PC-3 (cell line): Measurements from ENCODE around the gene KRT5. TPM values are rescaled to one million over a fixed set of nuclear protein-coding genes. Genes with fewer than 3 reads are reported as not detected.
A peak's percentile ranks its signal among the peaks of the same experiment; 100 is the strongest.

ENCODE experiments used
- ATAC-seq: fragments of 200-7000 bp; cut with Tn5 transposase; 2 replicates; pipeline ENCODE4 v1.9.1; 2020; ENCODE audit warnings: mild to moderate bottlenecking, moderate library complexity
- BruUV-seq: library from RNA; stranded (reverse); fragments of 400-500 nt; replicated peaks from 2 replicates; lab custom pipeline; 2021; lab: Mats Ljungman, UMichigan
- CTCF ChIA-PET: fragments of 300-600 bp; sonication (Branson Sonifier 250); formaldehyde crosslinking; loops from one replicate; lab custom pipeline; 2022; ENCODE audit warnings: antibody characterized with exemption; lab: Charles Lee
- POLR2A ChIA-PET: fragments of 300-600 bp; sonication (Branson Sonifier 250); formaldehyde crosslinking; loops from one replicate; lab custom pipeline; 2022; ENCODE audit warnings: antibody characterized with exemption; ENCODE audit not compliant: unreplicated experiment; lab: Charles Lee
- DNase-seq: peaks from one replicate; pipeline ENCODE4 v3.0.0-alpha.2; 2015
- H2AFZ ChIP-seq: fragments of 300-600 bp; sonication (generic); 2 replicates; pipeline ENCODE4 v1.6.0; 2016; ENCODE audit warnings: antibody characterized with exemption, low read length
- H3F3A ChIP-seq: fragments of 300-600 bp; sonication (generic); one replicate; pipeline ENCODE4 v1.6.0; 2017; ENCODE audit warnings: antibody characterized with exemption, low read length, control low read depth, mild to moderate bottlenecking; ENCODE audit not compliant: unreplicated experiment
- H3K27ac ChIP-seq: fragments of 300-600 bp; sonication (generic); 2 replicates; pipeline ENCODE4 v1.5.1; 2016; ENCODE audit warnings: mild to moderate bottlenecking, low read length
- H3K27me3 ChIP-seq: fragments of 300-600 bp; sonication (generic); 2 replicates; pipeline ENCODE4 v1.6.1; 2016; ENCODE audit warnings: low read length, mixed read lengths
- H3K36me3 ChIP-seq: fragments of 300-600 bp; sonication (generic); 2 replicates; pipeline ENCODE4 v1.6.1; 2016; ENCODE audit warnings: low read depth, mixed run types, low read length, mixed read lengths
- H3K4me1 ChIP-seq: fragments of 300-600 bp; sonication (generic); 2 replicates; pipeline ENCODE4 v1.5.1; 2016; ENCODE audit warnings: low read length; ENCODE audit not compliant: insufficient read depth
- H3K4me2 ChIP-seq: fragments of 300-600 bp; sonication (generic); 2 replicates; pipeline ENCODE4 v1.6.0; 2016; ENCODE audit warnings: low read length
- H3K4me3 ChIP-seq: fragments of 300-600 bp; sonication (generic); 2 replicates; pipeline ENCODE4 v1.5.1; 2016; ENCODE audit warnings: mild to moderate bottlenecking, low read length, mixed read lengths
- H3K79me2 ChIP-seq: fragments of 300-600 bp; sonication (generic); 2 replicates; pipeline ENCODE4 v1.6.1; 2017; ENCODE audit warnings: low read length, mixed read lengths
- H3K9ac ChIP-seq: fragments of 300-600 bp; sonication (generic); 2 replicates; pipeline ENCODE4 v1.6.0; 2016; ENCODE audit warnings: mild to moderate bottlenecking, low read length
- H3K9me2 ChIP-seq: fragments of 300-600 bp; sonication (generic); replicated peaks from 2 replicates; pipeline ENCODE4 v1.6.1; 2016; ENCODE audit warnings: mixed run types, low read length, mixed read lengths
- H3K9me3 ChIP-seq: fragments of 300-600 bp; sonication (generic); 2 replicates; pipeline ENCODE4 v1.6.1; 2016; ENCODE audit warnings: low read length, mixed read lengths
- H4K20me1 ChIP-seq: fragments of 300-600 bp; sonication (generic); 2 replicates; pipeline ENCODE4 v1.6.1; 2016; ENCODE audit warnings: low read length, mixed read lengths
- EZH2 ChIP-seq: fragments of 300-600 bp; sonication (generic); IDR thresholded peaks from one replicate; pipeline ENCODE4 v1.6.1; 2017; ENCODE audit warnings: antibody characterized with exemption, mild to moderate bottlenecking, low read length; ENCODE audit not compliant: unreplicated experiment
- EZH2phosphoT487 ChIP-seq: fragments of 300-600 bp; sonication (generic); IDR thresholded peaks from 2 replicates; pipeline ENCODE4 v1.6.1; 2018; ENCODE audit warnings: mild to moderate bottlenecking, antibody characterized with exemption, low read length, borderline replicate concordance
- intact Hi-C: fragments of 100-400 bp; cut with micrococcal nuclease; formaldehyde crosslinking; loops from 2 replicates; pipeline ENCODE4 v1.9.0; 2023
- total RNA-seq: library from RNA; depleted of rRNA; stranded (reverse); fragments of >200 nt; gene quantifications from 2 replicates; pipeline ENCODE4 v1.2.3, GENCODE V29; 2014
- TF ChIP-seq, protein P1 (sequence below): fragments of 300-600 bp; sonication (generic); conservative IDR thresholded peaks from 2 replicates; pipeline ENCODE4 v1.5.1; 2017; ENCODE audit warnings: antibody characterized with exemption, low read depth, mild to moderate bottlenecking, low read length

KRT5 gene
- total RNA-seq, 1 experiment from 2014 or later, result not detected

- intact Hi-C loops, result no loop called here
- CTCF ChIA-PET, result no interaction called here
These were observed 42.5 kb downstream of the KRT5 start for GRCh38 chr12:52477651-52478050.

GRCh38 chr12:52474212-52474611 lies 46.0 kb downstream of the KRT5 start:
- ATAC-seq (no peak), DNase-seq (no peak)
- no peaks in the 10 kb centered on the region for H3K4me1 ChIP-seq
- no peaks in the 10 kb centered on the region for H3K9me3 ChIP-seq
- H3K79me2 ChIP-seq, result no peaks in the 10 kb centered on the region
- TF ChIP-seq EZH2phosphoT487, result no peak
- TF ChIP-seq, protein P1, sequence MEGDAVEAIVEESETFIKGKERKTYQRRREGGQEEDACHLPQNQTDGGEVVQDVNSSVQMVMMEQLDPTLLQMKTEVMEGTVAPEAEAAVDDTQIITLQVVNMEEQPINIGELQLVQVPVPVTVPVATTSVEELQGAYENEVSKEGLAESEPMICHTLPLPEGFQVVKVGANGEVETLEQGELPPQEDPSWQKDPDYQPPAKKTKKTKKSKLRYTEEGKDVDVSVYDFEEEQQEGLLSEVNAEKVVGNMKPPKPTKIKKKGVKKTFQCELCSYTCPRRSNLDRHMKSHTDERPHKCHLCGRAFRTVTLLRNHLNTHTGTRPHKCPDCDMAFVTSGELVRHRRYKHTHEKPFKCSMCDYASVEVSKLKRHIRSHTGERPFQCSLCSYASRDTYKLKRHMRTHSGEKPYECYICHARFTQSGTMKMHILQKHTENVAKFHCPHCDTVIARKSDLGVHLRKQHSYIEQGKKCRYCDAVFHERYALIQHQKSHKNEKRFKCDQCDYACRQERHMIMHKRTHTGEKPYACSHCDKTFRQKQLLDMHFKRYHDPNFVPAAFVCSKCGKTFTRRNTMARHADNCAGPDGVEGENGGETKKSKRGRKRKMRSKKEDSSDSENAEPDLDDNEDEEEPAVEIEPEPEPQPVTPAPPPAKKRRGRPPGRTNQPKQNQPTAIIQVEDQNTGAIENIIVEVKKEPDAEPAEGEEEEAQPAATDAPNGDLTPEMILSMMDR, result no peak
- POLR2A ChIA-PET, result no interaction called here
- no peaks in the 10 kb centered on the region for H3K9me2 ChIP-seq
- intact Hi-C loops, result no loop called here
- H3K27ac ChIP-seq, result no peak overlapping the region
- H2AFZ ChIP-seq, result no peak overlapping the region
- no peaks in the 10 kb centered on the region for H3K36me3 ChIP-seq
- H3K4me3 ChIP-seq, result no peak overlapping the region
- no peak overlapping the region for H3K9ac ChIP-seq
- H3K27me3 ChIP-seq, result no peaks in the 10 kb centered on the region
- no peaks in the 10 kb centered on the region for H4K20me1 ChIP-seq
- no TSS peak for BruUV-seq
- H3K4me2 ChIP-seq, result no peak overlapping the region
- no peaks in the 10 kb centered on the region for H3F3A ChIP-seq
- CTCF ChIA-PET, result interaction anchor here (1.0 kb wide), 1 partner anchor 78 kb away, joined by 3 read pairs; no protein-coding TSS in a partner anchor

More at GRCh38 chr12:52477651-52478050, 42.5 kb downstream of the KRT5 start:
- Histone ChIP-seq H3K4me1 (no peaks in the 10 kb centered on the region), H3K36me3 (no peaks in the 10 kb centered on the region), H3K9me2 (no peaks in the 10 kb centered on the region), H3F3A (no peaks in the 10 kb centered on the region), H3K4me2 (no peak overlapping the region), H2AFZ (no peak overlapping the region), H3K79me2 (no peaks in the 10 kb centered on the region), H3K9me3 (no peaks in the 10 kb centered on the region), H4K20me1 (no peaks in the 10 kb centered on the region), H3K4me3 (no peak overlapping the region), H3K27me3 (no peaks in the 10 kb centered on the region), H3K27ac (no peak overlapping the region), H3K9ac (no peak overlapping the region)
- ATAC-seq (no peak), DNase-seq (no peak)
- POLR2A ChIA-PET, result no interaction called here
- BruUV-seq, result no TSS peak
- TF ChIP-seq EZH2phosphoT487, result no peak
- TF ChIP-seq, protein P1, result no peak
- TF ChIP-seq EZH2, result no peak

DNA sequence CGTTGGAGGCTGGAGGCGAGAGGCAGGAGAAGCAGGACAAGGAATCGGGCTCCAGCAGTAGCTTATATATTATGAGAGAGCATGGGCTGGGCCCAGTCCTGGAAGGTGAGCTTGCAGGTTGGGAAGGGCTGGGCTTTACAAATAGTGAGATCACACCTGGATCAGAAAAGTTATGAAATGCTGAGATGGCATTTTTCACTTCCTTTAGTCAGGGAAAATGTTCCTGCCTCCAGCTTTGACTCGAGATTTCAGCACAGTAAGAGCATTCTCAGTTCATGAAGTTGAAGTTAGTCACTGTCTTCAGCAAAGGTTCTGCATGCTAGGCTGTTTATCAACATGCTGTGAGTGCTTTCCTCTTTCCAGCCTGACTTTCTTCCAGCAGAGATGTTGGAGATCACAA lies 46.4 kb downstream of the KRT5 start, which contains the start of gene KRT6C:
Gene KRT6C, minus strand, starts transcription at position 38 of the 400 bp plus-strand sequence. CDS start 68 bp downstream, outside the sequence.
- ChIA-PET POLR2A (no interaction called here), CTCF (interaction anchor here (1.0 kb wide), 1 partner anchor 78 kb away, joined by 3 read pairs; no protein-coding TSS in a partner anchor)
- intact Hi-C loops, result no loop called here
- TF ChIP-seq EZH2phosphoT487 (no peak), EZH2 (no peak)
- TF ChIP-seq, protein P1, result no peak
- Histone ChIP-seq H3K4me2 (no peak within 1 kb of the TSS), H3K36me3 (no peaks in the 10 kb centered on the region), H4K20me1 (no peaks in the 10 kb centered on the region), H3K79me2 (no peaks in the 10 kb centered on the region), H3K27me3 (no peaks in the 10 kb centered on the region), H3K9ac (no peak within 1 kb of the TSS), H3K4me1 (no peaks in the 10 kb centered on the region), H3F3A (no peaks in the 10 kb centered on the region), H3K27ac (no peak within 1 kb of the TSS), H3K9me2 (no peaks in the 10 kb centered on the region), H2AFZ (no peak within 1 kb of the TSS), H3K9me3 (no peaks in the 10 kb centered on the region), H3K4me3 (no peak within 1 kb of the TSS)
- ATAC-seq, result no peak
- BruUV-seq, result no TSS peak
- DNase-seq, result peak; percentile 4
